Chondrocyte (in vitro differentiated cells): ENCODE measurements around the gene RER1. TPM values are rescaled to one million over a fixed set of nuclear protein-coding genes. Genes with fewer than 3 reads are reported as not detected.

ENCODE experiments used
- DNase-seq: peaks from one replicate; pipeline ENCODE4 v3.0.0; 2021; ENCODE audit warnings: mixed read lengths, low spot score
- H3K27ac Mint-ChIP-seq: one replicate; pipeline ENCODE4 v1.8.0; 2021; ENCODE audit warnings: mild to moderate bottlenecking, moderate library complexity, mixed read lengths; ENCODE audit not compliant: unreplicated experiment
- H3K27me3 Mint-ChIP-seq: 2 replicates; pipeline ENCODE4 v1.8.0; 2021; ENCODE audit warnings: low read depth, mixed read lengths
- H3K36me3 Mint-ChIP-seq: 2 replicates; pipeline ENCODE4 v1.8.0; 2021; ENCODE audit warnings: low read depth, mixed read lengths
- H3K4me1 Mint-ChIP-seq: 2 replicates; pipeline ENCODE4 v1.8.0; 2021; ENCODE audit warnings: low read depth, mild to moderate bottlenecking, mixed read lengths
- H3K4me3 Mint-ChIP-seq: one replicate; pipeline ENCODE4 v1.8.0; 2021; ENCODE audit warnings: mild to moderate bottlenecking, moderate library complexity, mixed read lengths; ENCODE audit not compliant: unreplicated experiment
- H3K9me3 Mint-ChIP-seq: 2 replicates; pipeline ENCODE4 v1.8.0; 2021; ENCODE audit warnings: low read depth, mixed read lengths
- CTCF ChIP-seq: fragments of 200-600 bp; sonication (generic); IDR thresholded peaks from 2 replicates; pipeline ENCODE4 v1.5.0; 2021; ENCODE audit warnings: antibody characterized with exemption, mild to moderate bottlenecking, moderate library complexity
- total RNA-seq: library from RNA; stranded (reverse); gene quantifications from 3 replicates; pipeline ENCODE4 v1.2.1, GENCODE V29; 2021

The RER1 gene
- total RNA-seq, 1 donor from 2014 or later = 158 TPM

- peak; percentile 85 for DNase-seq
- Mint-ChIP-seq H3K36me3 (no peaks in the 10 kb centered on the region), H3K27ac (no peak overlapping the region), H3K4me3 (no peak overlapping the region), H3K27me3 (no peaks in the 10 kb centered on the region), H3K9me3 (no peaks in the 10 kb centered on the region), H3K4me1 (peaks cover 11% of the 10 kb centered on the region)
- no peak for TF ChIP-seq CTCF
These were observed 4.7 kb upstream of the RER1 start for GRCh38 chr1:2386636-2387611.

- Mint-ChIP-seq H3K27ac (no peak overlapping the region), H3K36me3 (peaks cover 3% of the 10 kb centered on the region), H3K4me3 (no peak overlapping the region), H3K4me1 (peaks cover 23% of the 10 kb centered on the region), H3K9me3 (no peaks in the 10 kb centered on the region), H3K27me3 (no peaks in the 10 kb centered on the region)
- DNase-seq = peak; percentile 68
- TF ChIP-seq CTCF = no peak
These were observed 3.4 kb upstream of the RER1 start for GRCh38 chr1:2388004-2388913.

GRCh38 chr1:2389644-2390043, 2.0 kb upstream of the RER1 start:
- H3K27ac Mint-ChIP-seq = no peak overlapping the region
- TF ChIP-seq CTCF = no peak
- peaks cover 3% of the 10 kb centered on the region for H3K36me3 Mint-ChIP-seq
- H3K4me3 Mint-ChIP-seq = peak overlapping the region; percentile 69
- H3K4me1 Mint-ChIP-seq = peaks cover 33% of the 10 kb centered on the region
- no peaks in the 10 kb centered on the region for H3K27me3 Mint-ChIP-seq
- peak; percentile 50 for DNase-seq
- no peaks in the 10 kb centered on the region for H3K9me3 Mint-ChIP-seq

- TF ChIP-seq CTCF = no peak
- H3K4me1 Mint-ChIP-seq = peaks cover 37% of the 10 kb centered on the region
These were observed 379 bp downstream of the RER1 start for GRCh38 chr1:2391931-2392509.

GRCh38 chr1:2392686-2393085, 1.0 kb downstream of the RER1 start:
- Mint-ChIP-seq H3K36me3 (peaks cover 12% of the 10 kb centered on the region), H3K9me3 (no peaks in the 10 kb centered on the region), H3K4me3 (peak overlapping the region; percentile 80), H3K27me3 (no peaks in the 10 kb centered on the region), H3K4me1 (peaks cover 37% of the 10 kb centered on the region), H3K27ac (peak overlapping the region; percentile 83)
- DNase-seq = peak; percentile 90
- no peak for TF ChIP-seq CTCF

More at GRCh38 chr1:2391931-2392509, 379 bp downstream of the RER1 start:
- DNase-seq = no peak
- Mint-ChIP-seq H3K9me3 (no peaks in the 10 kb centered on the region), H3K27ac (peak overlapping the region; percentile 83), H3K4me3 (peak overlapping the region; percentile 80), H3K36me3 (peaks cover 9% of the 10 kb centered on the region), H3K27me3 (no peaks in the 10 kb centered on the region)
